AG09319 (cell line): ENCODE results near the gene CDKN2B-AS1.

Experiments
- DNase-seq: peaks from one replicate; pipeline ENCODE4 v3.0.0-alpha.2; 2010; ENCODE audit warnings: low read depth; ENCODE audit errors: extremely low read depth
- CTCF ChIP-seq: IDR thresholded peaks from 2 replicates; pipeline ENCODE4 v1.5.1; 2011; ENCODE audit warnings: low read depth, mild to moderate bottlenecking, inconsistent platforms, low read length, moderate library complexity

Gene CDKN2B-AS1

GRCh38 chr9:21970800-21971640 is 23.6 kb upstream of the CDKN2B-AS1 start:
- no peak for TF ChIP-seq CTCF
- DNase-seq = no peak

- no peak for TF ChIP-seq CTCF
- DNase-seq = no peak
Observed at GRCh38 chr9:21972361-21972760, 22.2 kb upstream of the CDKN2B-AS1 start.

GRCh38 chr9:21974343-21974721 is 20.3 kb upstream of the CDKN2B-AS1 start:
- no peak for DNase-seq
- TF ChIP-seq CTCF = no peak

- TF ChIP-seq CTCF = no peak
Observed at GRCh38 chr9:21974722-21975409, 19.7 kb upstream of the CDKN2B-AS1 start.

GRCh38 chr9:21976334-21976875 is 18.2 kb upstream of the CDKN2B-AS1 start:
- no peak for TF ChIP-seq CTCF
- no peak for DNase-seq

More at GRCh38 chr9:21974722-21975409, 19.7 kb upstream of the CDKN2B-AS1 start:
- no peak for DNase-seq

GRCh38 chr9:21982391-21982790 is 12.2 kb upstream of the CDKN2B-AS1 start:
- no peak for TF ChIP-seq CTCF

GRCh38 chr9:21982861-21983560 is 11.6 kb upstream of the CDKN2B-AS1 start:
- no peak for DNase-seq
- TF ChIP-seq CTCF = no peak

More at GRCh38 chr9:21982391-21982790, 12.2 kb upstream of the CDKN2B-AS1 start:
- DNase-seq = no peak
